ENCODE data around the gene KLHL40. TPM values are rescaled to one million over a fixed set of nuclear protein-coding genes. Genes with fewer than 3 reads are reported as not detected.
A peak's percentile ranks its signal among the peaks of the same experiment; 100 is the strongest.

The KLHL40 gene
- total RNA-seq, 1 donor, result not detected

- peaks cover 47% of the 10 kb centered on the region for H3K4me1 ChIP-seq (ENCODE audit: insufficient read depth, low read length)
- H3K27me3 ChIP-seq (ENCODE audit: insufficient read depth, low read length), result no peaks in the 10 kb centered on the region
- no peaks in the 10 kb centered on the region for H3K9me3 ChIP-seq (ENCODE audit: low read depth, low read length)
- peak within 1 kb of the TSS; percentile 56 for H3K4me3 ChIP-seq (ENCODE audit: low read length)
Observed at GRCh38 chr3:42653560-42654330, 31.6 kb upstream of the KLHL40 start, which contains the start of gene ZBTB47. Gene ZBTB47 (plus strand): TSS chr3:42653697. CDS start chr3:42658356, 4,659 bp downstream.

GRCh38 chr3:42654331-42655201, 30.8 kb upstream of the KLHL40 start:
- Histone ChIP-seq H3K27me3 (ENCODE audit: insufficient read depth, low read length) (no peaks in the 10 kb centered on the region), H3K4me3 (ENCODE audit: low read length) (peak overlapping the region; percentile 56)

GRCh38 chr3:42655331-42655888, 29.9 kb upstream of the KLHL40 start:
- Histone ChIP-seq H3K27me3 (ENCODE audit: insufficient read depth, low read length) (no peaks in the 10 kb centered on the region), H3K9me3 (ENCODE audit: low read depth, low read length) (no peaks in the 10 kb centered on the region), H3K4me1 (ENCODE audit: insufficient read depth, low read length) (peaks cover 43% of the 10 kb centered on the region), H3K4me3 (ENCODE audit: low read length) (no peak overlapping the region)

More at GRCh38 chr3:42654331-42655201, 30.8 kb upstream of the KLHL40 start:
- Histone ChIP-seq H3K9me3 (ENCODE audit: low read depth, low read length) (no peaks in the 10 kb centered on the region), H3K4me1 (ENCODE audit: insufficient read depth, low read length) (peaks cover 47% of the 10 kb centered on the region)

GRCh38 chr3:42655980-42656679, 29.2 kb upstream of the KLHL40 start:
- H3K4me3 ChIP-seq (ENCODE audit: low read length), result no peak overlapping the region
- no peaks in the 10 kb centered on the region for H3K27me3 ChIP-seq (ENCODE audit: insufficient read depth, low read length)
- H3K9me3 ChIP-seq (ENCODE audit: low read depth, low read length), result no peaks in the 10 kb centered on the region
- peaks cover 39% of the 10 kb centered on the region for H3K4me1 ChIP-seq (ENCODE audit: insufficient read depth, low read length)

GRCh38 chr3:42656680-42657610, 28.4 kb upstream of the KLHL40 start:
- H3K4me1 ChIP-seq (ENCODE audit: insufficient read depth, low read length), result peaks cover 31% of the 10 kb centered on the region
- H3K4me3 ChIP-seq (ENCODE audit: low read length), result no peak overlapping the region
- no peaks in the 10 kb centered on the region for H3K9me3 ChIP-seq (ENCODE audit: low read depth, low read length)
- H3K27me3 ChIP-seq (ENCODE audit: insufficient read depth, low read length), result no peaks in the 10 kb centered on the region

GRCh38 chr3:42657675-42658074, 27.7 kb upstream of the KLHL40 start:
- Histone ChIP-seq H3K4me1 (ENCODE audit: insufficient read depth, low read length) (peaks cover 24% of the 10 kb centered on the region), H3K9me3 (ENCODE audit: low read depth, low read length) (no peaks in the 10 kb centered on the region), H3K27me3 (ENCODE audit: insufficient read depth, low read length) (no peaks in the 10 kb centered on the region), H3K4me3 (ENCODE audit: low read length) (no peak overlapping the region)

- Histone ChIP-seq H3K4me1 (ENCODE audit: insufficient read depth, low read length) (peaks cover 18% of the 10 kb centered on the region), H3K4me3 (ENCODE audit: low read length) (no peak overlapping the region)
Observed at GRCh38 chr3:42658091-42658770, 27.1 kb upstream of the KLHL40 start.

GRCh38 chr3:42658771-42659390, 26.5 kb upstream of the KLHL40 start:
- H3K4me1 ChIP-seq (ENCODE audit: insufficient read depth, low read length), result peaks cover 12% of the 10 kb centered on the region
- no peaks in the 10 kb centered on the region for H3K9me3 ChIP-seq (ENCODE audit: low read depth, low read length)
- H3K27me3 ChIP-seq (ENCODE audit: insufficient read depth, low read length), result no peaks in the 10 kb centered on the region
- no peak overlapping the region for H3K4me3 ChIP-seq (ENCODE audit: low read length)

More at GRCh38 chr3:42658091-42658770, 27.1 kb upstream of the KLHL40 start:
- Histone ChIP-seq H3K9me3 (ENCODE audit: low read depth, low read length) (no peaks in the 10 kb centered on the region), H3K27me3 (ENCODE audit: insufficient read depth, low read length) (no peaks in the 10 kb centered on the region)

- Histone ChIP-seq H3K4me3 (ENCODE audit: low read length) (no peak overlapping the region), H3K9me3 (ENCODE audit: low read depth, low read length) (no peaks in the 10 kb centered on the region), H3K27me3 (ENCODE audit: insufficient read depth, low read length) (no peaks in the 10 kb centered on the region), H3K4me1 (ENCODE audit: insufficient read depth, low read length) (peaks cover 11% of the 10 kb centered on the region)
Observed at GRCh38 chr3:42659451-42660130, 25.7 kb upstream of the KLHL40 start.

- no peak overlapping the region for H3K4me3 ChIP-seq (ENCODE audit: low read length)
- H3K9me3 ChIP-seq (ENCODE audit: low read depth, low read length), result no peaks in the 10 kb centered on the region
- no peaks in the 10 kb centered on the region for H3K27me3 ChIP-seq (ENCODE audit: insufficient read depth, low read length)
- peaks cover 5% of the 10 kb centered on the region for H3K4me1 ChIP-seq (ENCODE audit: insufficient read depth, low read length)
Observed at GRCh38 chr3:42660131-42660715, 25.1 kb upstream of the KLHL40 start.

GRCh38 chr3:42660898-42661297, 24.4 kb upstream of the KLHL40 start:
- H3K4me1 ChIP-seq (ENCODE audit: insufficient read depth, low read length), result no peaks in the 10 kb centered on the region
- H3K9me3 ChIP-seq (ENCODE audit: low read depth, low read length), result no peaks in the 10 kb centered on the region
- no peaks in the 10 kb centered on the region for H3K27me3 ChIP-seq (ENCODE audit: insufficient read depth, low read length)
- H3K4me3 ChIP-seq (ENCODE audit: low read length), result no peak overlapping the region

GRCh38 chr3:42661593-42662022, 23.7 kb upstream of the KLHL40 start:
- no peaks in the 10 kb centered on the region for H3K9me3 ChIP-seq (ENCODE audit: low read depth, low read length)
- no peak overlapping the region for H3K4me3 ChIP-seq (ENCODE audit: low read length)
- H3K4me1 ChIP-seq (ENCODE audit: insufficient read depth, low read length), result no peaks in the 10 kb centered on the region
- no peaks in the 10 kb centered on the region for H3K27me3 ChIP-seq (ENCODE audit: insufficient read depth, low read length)

Measured in mononuclear cell (primary cell).